Breast epithelium (tissue), 3 donors: ENCODE results near the gene FMN1.

Experiments
- POLR2A ChIP-seq: fragments of 450-650 bp; IDR thresholded peaks from one replicate; pipeline ENCODE4 v1.6.1; 2016; ENCODE audit warnings: antibody characterized with exemption, mild to moderate bottlenecking, moderate library complexity
- TF ChIP-seq, protein P1 (sequence below), 3 donors: fragments of 450-650 bp; IDR thresholded peaks; one replicate each; pipeline ENCODE4 v1.5.1; 2016 to 2017; ENCODE audit warnings: antibody characterized with exemption in 3 of 3, mild to moderate bottlenecking in 3 of 3, moderate library complexity in 3 of 3

DNA sequence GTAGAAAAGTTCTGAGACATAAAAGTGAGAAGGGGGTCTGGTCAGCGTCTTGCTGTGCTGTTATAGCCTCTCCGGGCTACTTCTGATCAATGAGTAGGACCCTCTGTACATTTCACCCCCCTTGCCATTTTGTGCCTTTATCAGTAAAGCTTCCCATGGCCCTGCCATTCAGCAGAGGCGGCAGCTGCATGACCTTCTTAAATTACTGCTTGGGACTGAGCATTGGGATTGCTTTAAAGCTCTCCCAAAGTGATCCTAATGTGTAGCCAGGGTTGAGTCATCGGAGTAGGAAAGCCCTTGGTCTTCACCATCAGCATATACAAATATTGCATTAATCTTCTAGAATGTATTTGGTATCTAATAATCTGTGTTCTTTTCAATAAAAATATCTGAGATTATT lies 70.2 kb downstream of the FMN1 start:
- TF ChIP-seq, protein P1, sequence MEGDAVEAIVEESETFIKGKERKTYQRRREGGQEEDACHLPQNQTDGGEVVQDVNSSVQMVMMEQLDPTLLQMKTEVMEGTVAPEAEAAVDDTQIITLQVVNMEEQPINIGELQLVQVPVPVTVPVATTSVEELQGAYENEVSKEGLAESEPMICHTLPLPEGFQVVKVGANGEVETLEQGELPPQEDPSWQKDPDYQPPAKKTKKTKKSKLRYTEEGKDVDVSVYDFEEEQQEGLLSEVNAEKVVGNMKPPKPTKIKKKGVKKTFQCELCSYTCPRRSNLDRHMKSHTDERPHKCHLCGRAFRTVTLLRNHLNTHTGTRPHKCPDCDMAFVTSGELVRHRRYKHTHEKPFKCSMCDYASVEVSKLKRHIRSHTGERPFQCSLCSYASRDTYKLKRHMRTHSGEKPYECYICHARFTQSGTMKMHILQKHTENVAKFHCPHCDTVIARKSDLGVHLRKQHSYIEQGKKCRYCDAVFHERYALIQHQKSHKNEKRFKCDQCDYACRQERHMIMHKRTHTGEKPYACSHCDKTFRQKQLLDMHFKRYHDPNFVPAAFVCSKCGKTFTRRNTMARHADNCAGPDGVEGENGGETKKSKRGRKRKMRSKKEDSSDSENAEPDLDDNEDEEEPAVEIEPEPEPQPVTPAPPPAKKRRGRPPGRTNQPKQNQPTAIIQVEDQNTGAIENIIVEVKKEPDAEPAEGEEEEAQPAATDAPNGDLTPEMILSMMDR (IDR thresholded peaks at IDR 0.05): no peak
- no peak for TF ChIP-seq POLR2A
